Measurements from ENCODE around the gene TGOLN2. TPM values are rescaled to one million over a fixed set of nuclear protein-coding genes. Genes with fewer than 3 reads are reported as not detected.
A peak's percentile ranks its signal among the peaks of the same experiment; 100 is the strongest.

Gene TGOLN2
- total RNA-seq, 1 experiment from 2014 or later, result 43.7 TPM

GRCh38 chr2:85282914-85283313, 44.9 kb downstream of the TGOLN2 start (continued):
- no peak for TF ChIP-seq RELA (CRISPR knock-in tag; IDR thresholded peaks at IDR 0.05; ENCODE audit: borderline replicate concordance)
- TF ChIP-seq MLX (CRISPR knock-in tag; IDR thresholded peaks at IDR 0.05), result no peak
- TF ChIP-seq AR (CRISPR knock-in tag; IDR thresholded peaks at IDR 0.05), result no peak
- no peak for TF ChIP-seq USF1 (CRISPR knock-in tag; IDR thresholded peaks at IDR 0.05)
- TF ChIP-seq TEAD4 (CRISPR knock-in tag; IDR thresholded peaks at IDR 0.05), result no peak

GRCh38 chr2:85281553-85281952, 46.2 kb downstream of the TGOLN2 start:
- ChIA-PET POLR2A (no interaction called here), CTCF (no interaction called here)
- DNase-seq (ENCODE audit: low spot score) (no peak), ATAC-seq (no peak)
- no peak for TF ChIP-seq NFE2L1 (CRISPR knock-in tag; IDR thresholded peaks at IDR 0.05)
- TF ChIP-seq USF1 (CRISPR knock-in tag; IDR thresholded peaks at IDR 0.05), result no peak
- no peak for TF ChIP-seq ZNF396 (CRISPR knock-in tag; IDR thresholded peaks at IDR 0.05; ENCODE audit: borderline replicate concordance)
- TF ChIP-seq HMGA2 (CRISPR knock-in tag; IDR thresholded peaks at IDR 0.05), result no peak
- no peak for TF ChIP-seq E2F1 (CRISPR knock-in tag; IDR thresholded peaks at IDR 0.05)
- no peak for TF ChIP-seq SOX15 (CRISPR knock-in tag; IDR thresholded peaks at IDR 0.05)
- no peak for TF ChIP-seq SMAD4 (CRISPR knock-in tag; IDR thresholded peaks at IDR 0.05)
- TF ChIP-seq FOXP4 (CRISPR knock-in tag; IDR thresholded peaks at IDR 0.05), result no peak
- TF ChIP-seq CTCF (IDR thresholded peaks at IDR 0.05), result no peak
- TF ChIP-seq GTF2I (CRISPR knock-in tag; conservative IDR thresholded peaks at IDR 0.05), result no peak
- no peak for TF ChIP-seq MYBL2 (CRISPR knock-in tag; IDR thresholded peaks at IDR 0.05)
- peaks cover 21% of the 10 kb centered on the region for H3K36me3 Mint-ChIP-seq
- no peaks in the 10 kb centered on the region for H3K27me3 Mint-ChIP-seq (ENCODE audit: low read depth)
- H3K4me3 Mint-ChIP-seq, result no peak overlapping the region
- no peaks in the 10 kb centered on the region for H3K9me3 Mint-ChIP-seq
- peak overlapping the region; percentile 39; the same call in 1 of the 2 replicates for H3K27ac Mint-ChIP-seq
- peaks cover 40% of the 10 kb centered on the region for H3K4me1 Mint-ChIP-seq
